Osteocyte (in vitro differentiated cells): ENCODE measurements around the gene SFTPD. TPM values are rescaled to one million over a fixed set of nuclear protein-coding genes. Genes with fewer than 3 reads are reported as not detected.

Experiments
- DNase-seq: peaks from one replicate; pipeline ENCODE4 v3.0.0; 2021; ENCODE audit warnings: mixed read lengths; ENCODE audit not compliant: unreplicated experiment; ENCODE audit errors: extremely low spot score
- H3K27ac Mint-ChIP-seq: one replicate; pipeline ENCODE4 v1.8.0; 2021; ENCODE audit warnings: mild to moderate bottlenecking, mixed read lengths; ENCODE audit not compliant: unreplicated experiment
- H3K27me3 Mint-ChIP-seq: one replicate; pipeline ENCODE4 v1.8.0; 2021; ENCODE audit warnings: mixed read lengths; ENCODE audit not compliant: unreplicated experiment
- H3K36me3 Mint-ChIP-seq: one replicate; pipeline ENCODE4 v1.8.0; 2021; ENCODE audit warnings: mixed read lengths; ENCODE audit not compliant: unreplicated experiment
- H3K4me1 Mint-ChIP-seq: one replicate; pipeline ENCODE4 v1.8.0; 2021; ENCODE audit warnings: mixed read lengths; ENCODE audit not compliant: unreplicated experiment
- H3K4me3 Mint-ChIP-seq: one replicate; pipeline ENCODE4 v1.8.0; 2021; ENCODE audit warnings: mild to moderate bottlenecking, moderate library complexity, mixed read lengths; ENCODE audit not compliant: unreplicated experiment
- H3K9me3 Mint-ChIP-seq: one replicate; pipeline ENCODE4 v1.8.0; 2021; ENCODE audit warnings: mixed read lengths; ENCODE audit not compliant: unreplicated experiment
- CTCF ChIP-seq: fragments of 200-600 bp; sonication (generic); IDR thresholded peaks from 2 replicates; pipeline ENCODE4 v1.5.0; 2021; ENCODE audit warnings: antibody characterized with exemption, mild to moderate bottlenecking, moderate library complexity
- total RNA-seq: library from RNA; stranded (reverse); gene quantifications from 2 replicates; pipeline ENCODE4 v1.2.1, GENCODE V29; 2021

SFTPD gene
- total RNA-seq, 1 donor from 2014 or later, result 0.35 TPM

- Mint-ChIP-seq H3K27ac (no peak overlapping the region), H3K4me3 (no peak overlapping the region), H3K9me3 (peaks cover 7% of the 10 kb centered on the region), H3K36me3 (no peaks in the 10 kb centered on the region), H3K27me3 (peaks cover 31% of the 10 kb centered on the region), H3K4me1 (no peaks in the 10 kb centered on the region)
- no peak for TF ChIP-seq CTCF
- peak; percentile 59 for DNase-seq
Measured at GRCh38 chr10:79947787-79948424, 999 bp downstream of the SFTPD start.

GRCh38 chr10:79947083-79947415, 1.9 kb downstream of the SFTPD start:
- no peak for TF ChIP-seq CTCF

GRCh38 chr10:79946271-79947082, 2.4 kb downstream of the SFTPD start:
- Mint-ChIP-seq H3K4me3 (no peak overlapping the region), H3K9me3 (peaks cover 5% of the 10 kb centered on the region), H3K27me3 (peaks cover 29% of the 10 kb centered on the region), H3K36me3 (no peaks in the 10 kb centered on the region), H3K4me1 (no peaks in the 10 kb centered on the region), H3K27ac (no peak overlapping the region)
- no peak for TF ChIP-seq CTCF
- peak; percentile 81 for DNase-seq

More at GRCh38 chr10:79947083-79947415, 1.9 kb downstream of the SFTPD start:
- no peaks in the 10 kb centered on the region for H3K36me3 Mint-ChIP-seq
- H3K9me3 Mint-ChIP-seq, result peaks cover 5% of the 10 kb centered on the region
- peaks cover 31% of the 10 kb centered on the region for H3K27me3 Mint-ChIP-seq
- DNase-seq, result no peak
- no peaks in the 10 kb centered on the region for H3K4me1 Mint-ChIP-seq
- H3K27ac Mint-ChIP-seq, result no peak overlapping the region
- H3K4me3 Mint-ChIP-seq, result no peak overlapping the region

- H3K36me3 Mint-ChIP-seq, result no peaks in the 10 kb centered on the region
- DNase-seq, result peak; percentile 73
- H3K4me3 Mint-ChIP-seq, result no peak overlapping the region
- H3K4me1 Mint-ChIP-seq, result no peaks in the 10 kb centered on the region
- H3K27ac Mint-ChIP-seq, result no peak overlapping the region
- H3K9me3 Mint-ChIP-seq, result no peaks in the 10 kb centered on the region
- peaks cover 29% of the 10 kb centered on the region for H3K27me3 Mint-ChIP-seq
- no peak for TF ChIP-seq CTCF
Measured at GRCh38 chr10:79944428-79945395, 4.2 kb downstream of the SFTPD start.
